Lung microvascular endothelial cell (primary cell): ENCODE results near the gene TUBAL3. TPM values are rescaled to one million over a fixed set of nuclear protein-coding genes. Genes with fewer than 3 reads are reported as not detected.
"Not testable (repeated sequence)": the region's sequence is repeated elsewhere in the genome, so short reads cannot be mapped to it uniquely, and the experiment has no call there.

Experiments used
- DNase-seq, 2 donors: peaks; one replicate each; pipeline versions ENCODE4 v3.0.0 to v3.0.0-alpha.2; 2010; ENCODE audit warnings: low read depth in 2 of 2
- total RNA-seq: library from RNA; depleted of rRNA; stranded (reverse); fragments of >200 nt; gene quantifications from 2 replicates; pipeline ENCODE4 v1.2.1, GENCODE V29; 2014

TUBAL3 gene
- total RNA-seq, 1 donor from 2014 or later, result not detected

DNA sequence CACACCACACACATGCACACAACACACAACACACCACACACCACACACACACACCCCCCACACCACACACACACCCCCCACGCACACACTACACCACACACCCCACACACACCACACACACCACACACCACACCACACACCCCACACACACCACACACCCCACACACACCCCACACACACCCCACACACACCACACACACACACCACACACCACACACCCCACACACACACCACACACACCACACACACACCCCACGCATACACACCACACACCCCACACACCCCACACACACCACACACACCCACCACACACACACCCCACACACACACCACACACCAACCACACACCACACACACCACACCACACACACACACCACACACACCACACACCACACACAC lies 23.4 kb downstream of the TUBAL3 start:
- DNase-seq, result no peak

DNA sequence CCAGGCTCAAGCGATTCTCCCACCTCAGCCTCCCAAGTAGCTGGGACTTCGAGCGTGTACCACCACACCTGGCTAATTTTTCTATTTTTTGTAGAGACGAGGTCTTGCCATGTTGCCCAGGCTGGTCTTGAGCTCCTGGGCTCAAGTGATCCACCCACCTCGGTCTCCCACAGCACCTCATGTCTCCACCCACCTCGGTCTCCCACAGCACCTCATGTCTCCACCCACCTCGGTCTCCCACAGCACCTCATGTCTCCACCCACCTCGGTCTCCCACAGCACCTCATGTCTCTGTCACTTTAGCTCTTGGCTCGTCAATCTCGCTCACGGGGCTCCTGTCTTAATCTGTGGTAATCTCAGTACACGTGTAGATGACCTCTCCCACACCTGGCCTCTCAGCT lies 24.2 kb downstream of the TUBAL3 start:
- not testable (repeated sequence) for DNase-seq

DNA sequence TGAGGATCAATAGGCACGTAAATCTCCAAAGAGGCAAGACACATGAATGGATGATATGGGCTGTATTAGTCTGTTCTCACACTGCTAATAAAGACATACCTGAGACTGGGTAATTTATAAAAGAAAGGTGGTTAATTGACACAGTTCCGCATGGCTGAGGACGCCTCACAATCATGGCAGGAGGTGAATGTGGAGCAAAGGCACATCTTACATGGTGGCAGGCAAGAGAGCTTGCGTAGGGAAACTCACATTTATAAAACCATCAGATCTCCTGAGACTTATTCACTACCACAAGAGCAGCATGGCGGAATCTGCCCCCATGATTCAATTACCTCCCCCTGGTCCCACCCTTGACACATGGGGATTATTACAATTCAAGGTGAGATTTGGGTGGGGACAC lies 25.4 kb downstream of the TUBAL3 start:
- not testable (repeated sequence) for DNase-seq

DNA sequence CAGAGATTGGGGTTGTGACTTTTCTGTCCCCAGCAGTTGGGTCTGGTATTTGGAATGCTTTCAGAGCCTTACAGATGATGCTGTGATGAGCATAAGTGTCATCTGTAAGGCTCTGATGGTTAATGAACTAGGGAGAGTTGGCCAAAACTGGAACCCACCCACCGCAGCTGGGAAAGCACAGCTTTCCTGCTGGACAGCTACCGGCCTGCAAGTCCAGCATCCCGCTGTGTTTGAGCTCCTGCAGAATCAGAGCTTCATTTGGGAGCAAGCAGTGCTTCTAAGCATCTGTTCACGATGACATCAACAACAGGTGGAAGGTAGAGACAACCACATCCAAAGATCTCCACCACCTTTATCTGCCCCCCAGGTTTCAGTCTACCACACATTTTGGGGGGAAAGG lies 28.2 kb downstream of the TUBAL3 start:
- DNase-seq, result no peak

DNA sequence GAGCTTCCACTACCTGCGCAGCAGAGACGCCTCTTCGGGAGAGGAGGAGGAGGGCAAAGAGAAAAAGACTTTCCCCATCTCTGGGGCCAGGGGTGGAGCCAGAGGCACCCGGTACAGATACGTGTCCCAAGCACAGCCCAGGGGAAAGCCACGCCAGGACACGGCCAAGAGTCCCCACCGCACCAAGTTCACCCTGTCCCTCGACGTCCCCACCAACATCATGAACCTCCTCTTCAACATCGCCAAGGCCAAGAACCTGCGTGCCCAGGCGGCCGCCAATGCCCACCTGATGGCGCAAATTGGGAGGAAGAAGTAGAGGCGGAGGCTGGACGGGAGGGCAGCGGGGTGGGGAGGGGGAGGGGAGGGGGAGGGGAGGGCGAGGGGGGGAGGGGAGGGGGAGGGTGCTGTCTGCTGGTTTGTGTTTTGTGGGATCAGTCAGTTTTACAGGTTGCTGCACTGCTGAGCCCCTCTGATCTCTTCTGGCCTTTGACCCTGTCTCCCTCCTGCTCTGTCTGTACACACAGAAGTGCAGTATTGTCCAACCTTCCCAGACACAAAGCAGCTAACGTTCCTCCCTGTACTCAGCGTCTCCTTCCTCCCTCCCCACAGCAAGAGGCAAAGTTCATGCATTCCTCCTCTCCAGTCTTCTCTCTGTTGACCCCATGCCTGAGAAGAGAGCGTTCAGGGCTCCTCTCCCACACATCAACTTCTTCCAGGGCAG lies 30.6 kb downstream of the TUBAL3 start:
- DNase-seq, result no peak

DNA sequence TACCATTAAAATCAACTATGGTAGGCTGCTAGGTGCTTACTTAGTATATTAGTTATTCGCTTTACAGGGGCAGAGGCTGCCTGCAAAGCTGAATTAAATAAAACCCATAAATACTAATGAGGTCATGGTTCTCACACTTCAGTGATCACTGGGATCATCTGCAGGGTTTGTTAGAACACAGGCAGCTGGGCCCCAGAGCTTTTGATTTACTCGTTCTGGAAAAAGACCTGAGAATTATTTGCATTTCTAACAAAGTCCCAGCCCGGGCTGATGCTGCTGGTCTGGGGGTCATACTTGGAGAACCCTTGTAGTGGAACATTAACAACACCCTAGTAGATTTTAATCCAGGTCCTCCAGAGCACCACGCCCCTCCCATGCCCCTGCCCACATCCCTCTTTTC lies 31.3 kb downstream of the TUBAL3 start:
- DNase-seq, result no peak

DNA sequence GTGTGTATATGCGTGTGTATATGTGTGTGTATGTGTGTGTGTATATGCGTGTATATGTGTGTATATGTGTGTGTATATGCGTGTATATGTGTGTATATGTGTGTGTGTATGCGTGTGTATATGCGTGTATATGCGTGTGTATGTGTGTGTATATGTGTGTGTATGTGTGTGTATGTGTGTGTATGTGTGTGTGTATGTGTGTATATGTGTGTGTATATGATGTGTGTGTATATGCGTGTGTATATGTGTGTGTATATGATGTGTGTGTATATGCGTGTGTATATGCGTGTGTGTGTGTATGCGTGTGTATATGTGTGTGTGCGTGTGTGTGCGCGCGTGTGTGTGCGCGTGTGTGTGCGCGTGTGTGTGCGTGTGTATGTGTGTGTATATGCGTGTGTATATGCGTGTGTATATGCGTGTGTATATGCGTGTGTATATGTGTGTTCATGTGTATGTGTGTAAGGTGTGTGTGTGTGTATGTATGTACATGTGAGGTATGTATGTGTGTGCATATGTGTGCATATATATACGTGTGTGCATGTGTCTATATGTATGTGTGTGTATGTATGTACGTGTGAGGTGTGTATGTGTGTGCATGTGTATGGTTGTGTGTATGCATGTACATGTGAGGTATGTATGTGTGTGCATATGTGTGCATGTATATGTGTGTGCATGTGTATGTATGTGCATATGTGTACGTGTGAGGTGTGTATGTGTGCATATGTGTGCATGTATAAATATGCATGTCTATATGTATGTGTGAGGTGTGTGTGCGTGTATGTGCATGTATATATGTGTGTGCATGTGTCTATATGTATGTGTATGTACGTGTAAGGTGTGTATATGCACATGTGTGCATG lies 33.9 kb downstream of the TUBAL3 start:
- no peak for DNase-seq

DNA sequence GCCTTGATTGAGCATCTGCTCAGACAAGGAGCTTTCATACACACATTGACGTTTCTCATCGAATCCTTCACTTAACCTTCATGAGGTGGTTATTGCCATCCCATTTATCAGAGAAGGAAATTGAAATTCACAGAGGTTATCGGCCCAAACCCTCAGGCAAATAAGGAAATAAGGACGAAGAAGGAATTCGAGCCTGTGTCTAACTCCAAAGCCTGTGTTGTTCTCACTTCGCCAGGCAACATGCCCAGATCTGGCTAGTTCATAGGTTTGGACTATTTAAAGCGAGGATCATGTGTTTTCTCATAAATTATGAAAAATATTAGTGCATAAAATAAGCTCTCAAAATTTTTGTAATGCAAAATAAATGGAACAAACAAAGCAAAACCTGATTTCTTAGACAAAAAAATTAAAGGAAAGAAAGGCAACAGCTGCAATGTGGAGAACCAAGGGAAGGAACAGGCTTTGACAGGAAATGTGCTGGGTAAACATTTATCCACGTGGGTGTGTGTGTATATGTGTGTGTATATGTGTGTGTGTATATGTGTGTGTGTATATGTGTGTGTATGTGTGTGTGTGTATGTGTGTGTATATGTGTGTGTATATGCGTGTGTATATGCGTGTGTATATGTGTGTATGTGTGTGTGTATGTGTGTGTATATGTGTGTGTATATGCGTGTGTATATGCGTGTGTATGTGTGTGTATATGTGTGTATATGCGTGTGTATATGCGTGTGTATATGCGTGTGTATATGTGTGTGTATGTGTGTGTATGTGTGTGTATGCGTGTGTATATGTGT lies 35.1 kb downstream of the TUBAL3 start:
- no peak for DNase-seq

DNA sequence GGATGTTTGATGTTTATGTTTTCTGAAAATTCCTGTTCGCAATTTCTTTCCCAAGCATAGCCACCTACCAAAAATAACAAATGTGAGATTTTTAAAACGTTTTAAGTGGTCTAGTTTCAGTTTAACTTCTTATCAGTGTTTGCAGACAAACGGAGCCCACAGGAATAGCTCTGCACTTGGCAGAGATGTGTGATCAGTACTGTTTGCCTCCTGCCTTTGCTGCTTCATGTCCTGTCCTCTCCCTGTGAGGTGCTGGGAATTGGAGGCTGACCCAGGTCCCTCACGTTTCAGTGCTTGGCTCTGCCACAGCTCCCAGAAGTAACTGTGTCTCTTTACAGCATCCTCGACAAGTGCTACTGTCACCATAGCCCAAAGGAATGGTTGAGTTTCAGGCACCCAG lies 38.7 kb downstream of the TUBAL3 start:
- no peak for DNase-seq

DNA sequence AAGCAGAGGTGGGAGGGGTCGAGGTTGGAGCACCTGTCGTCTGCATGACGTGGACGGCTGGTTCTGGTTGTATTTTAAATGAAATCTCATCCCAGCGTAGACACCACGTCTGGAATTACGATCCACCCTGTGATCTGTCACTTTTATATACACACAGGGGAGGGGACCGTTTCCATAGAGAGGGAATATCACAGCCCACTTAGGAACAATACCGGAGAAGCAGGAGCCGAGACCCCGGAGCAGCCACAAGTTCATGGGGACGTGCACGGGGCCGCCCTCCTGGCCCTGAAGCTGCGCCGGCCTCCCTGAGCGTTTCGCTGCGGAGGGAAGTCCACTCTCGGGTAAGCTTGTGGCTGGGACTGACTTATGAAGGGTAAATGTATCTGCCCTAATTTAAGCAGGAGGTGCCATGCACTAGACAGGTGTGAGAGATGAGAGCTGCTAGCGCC lies 39.7 kb downstream of the TUBAL3 start, which contains the start of gene UCN3:
UCN3 (plus strand) TSS at position 77 of the 449 bp plus-strand sequence. CDS start 8,755 bp downstream, outside the sequence.
- DNase-seq, result no peak

DNA sequence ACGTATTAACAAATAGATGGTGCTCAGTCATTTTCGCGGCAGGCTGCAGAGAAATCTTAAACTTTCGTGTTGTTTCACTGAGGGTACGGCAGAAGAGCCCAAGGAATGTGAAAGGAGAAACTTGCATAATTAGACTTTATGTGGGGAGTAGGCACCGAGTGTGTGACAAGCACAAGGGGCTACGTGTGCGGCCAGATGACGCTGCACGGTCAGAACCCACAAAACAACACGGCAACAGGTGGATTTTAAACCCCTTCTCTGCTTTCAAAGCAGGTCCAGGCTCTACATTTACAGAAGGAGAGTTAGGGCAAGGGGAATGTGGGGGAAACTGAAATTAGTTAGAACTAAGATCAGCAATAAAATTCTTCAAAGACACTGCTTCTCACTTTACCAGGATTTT lies 40.3 kb downstream of the TUBAL3 start:
- no peak for DNase-seq

DNA sequence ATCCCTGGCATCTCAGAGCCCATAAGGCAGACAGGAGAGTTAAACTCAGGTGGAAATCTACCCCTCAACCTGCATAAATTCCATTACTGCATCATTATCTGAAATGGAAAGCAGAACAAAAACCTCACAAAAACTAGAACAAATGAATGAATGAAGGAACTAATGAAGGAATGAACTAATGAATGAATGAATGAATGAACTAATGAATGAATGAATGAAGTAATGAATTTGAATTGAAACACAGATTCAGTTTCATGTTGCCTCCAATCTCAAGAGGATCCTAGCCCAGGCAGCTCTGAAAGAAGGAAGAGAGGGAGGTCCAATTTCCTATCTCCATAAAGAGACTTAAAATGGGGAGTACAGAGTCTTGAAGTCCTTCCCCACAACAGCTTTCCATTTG lies 41.8 kb downstream of the TUBAL3 start:
- no peak for DNase-seq

DNA sequence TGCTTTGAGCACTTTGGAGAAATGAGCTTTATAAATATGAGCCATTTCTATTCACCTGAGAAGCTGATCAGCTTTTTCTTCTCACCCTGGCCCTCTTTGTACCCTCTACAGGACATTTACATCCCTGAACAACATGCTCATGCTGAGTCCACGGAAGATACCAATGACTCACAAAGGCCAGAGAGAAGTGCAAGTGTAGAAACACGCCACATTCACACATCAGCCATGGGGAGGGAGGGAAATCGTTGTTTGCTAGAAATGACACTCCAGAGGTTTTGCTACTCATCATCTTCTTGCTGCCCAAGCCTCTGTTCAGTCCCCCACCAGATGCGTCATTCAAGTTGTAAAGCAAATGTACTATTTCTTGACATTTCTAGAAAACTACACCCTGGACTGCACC lies 42.7 kb downstream of the TUBAL3 start:
- DNase-seq, result no peak

DNA sequence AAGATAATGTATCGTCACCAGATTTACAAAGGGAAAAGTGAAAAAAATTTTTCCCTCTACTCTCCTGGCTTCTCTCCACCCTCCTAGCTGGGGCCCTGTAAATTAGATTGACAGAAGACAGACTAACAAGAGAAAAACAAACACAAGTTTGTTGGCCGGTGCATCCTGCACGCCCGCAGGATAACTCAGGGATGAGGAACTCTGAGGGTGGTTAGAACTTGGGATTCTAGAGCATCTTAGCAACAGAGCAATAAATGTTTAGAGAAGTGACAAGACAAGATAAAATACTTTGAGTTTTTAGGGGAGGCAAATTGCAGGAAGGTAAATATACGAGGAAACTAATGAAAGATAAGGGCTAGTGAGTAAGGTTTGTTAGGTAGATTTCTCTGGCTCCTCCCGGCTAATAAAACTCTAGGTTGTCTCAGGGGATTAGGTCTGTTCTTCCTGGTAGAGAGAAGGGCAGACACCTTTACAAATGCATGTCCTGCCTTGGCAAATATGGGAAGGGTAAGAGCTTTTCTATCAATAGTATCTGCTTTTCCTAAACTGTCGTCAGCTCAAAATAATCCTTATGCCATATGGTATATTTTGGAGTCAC lies 44.2 kb downstream of the TUBAL3 start:
- DNase-seq, result no peak

DNA sequence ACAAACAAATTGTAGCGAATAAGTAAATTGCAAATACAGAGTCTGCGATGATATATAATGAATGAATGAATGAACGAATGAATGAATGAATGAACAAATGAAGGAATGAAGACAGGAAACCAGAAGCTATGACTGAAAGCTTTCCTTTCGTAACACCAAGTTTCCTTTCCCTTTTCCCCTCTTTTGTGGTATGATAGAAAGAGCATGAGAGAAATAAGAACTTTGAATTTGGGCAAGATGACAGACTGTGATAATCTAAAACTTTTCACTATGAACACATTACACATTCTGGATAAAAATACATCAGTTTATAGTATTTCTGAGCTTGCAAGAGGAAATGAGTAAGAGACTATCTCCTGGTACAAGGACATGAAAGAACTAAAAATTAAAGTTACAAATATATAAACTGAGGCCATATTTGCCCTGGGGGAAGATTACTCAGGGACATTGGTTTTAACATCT lies 48.3 kb downstream of the TUBAL3 start:
- DNase-seq, result no peak

DNA sequence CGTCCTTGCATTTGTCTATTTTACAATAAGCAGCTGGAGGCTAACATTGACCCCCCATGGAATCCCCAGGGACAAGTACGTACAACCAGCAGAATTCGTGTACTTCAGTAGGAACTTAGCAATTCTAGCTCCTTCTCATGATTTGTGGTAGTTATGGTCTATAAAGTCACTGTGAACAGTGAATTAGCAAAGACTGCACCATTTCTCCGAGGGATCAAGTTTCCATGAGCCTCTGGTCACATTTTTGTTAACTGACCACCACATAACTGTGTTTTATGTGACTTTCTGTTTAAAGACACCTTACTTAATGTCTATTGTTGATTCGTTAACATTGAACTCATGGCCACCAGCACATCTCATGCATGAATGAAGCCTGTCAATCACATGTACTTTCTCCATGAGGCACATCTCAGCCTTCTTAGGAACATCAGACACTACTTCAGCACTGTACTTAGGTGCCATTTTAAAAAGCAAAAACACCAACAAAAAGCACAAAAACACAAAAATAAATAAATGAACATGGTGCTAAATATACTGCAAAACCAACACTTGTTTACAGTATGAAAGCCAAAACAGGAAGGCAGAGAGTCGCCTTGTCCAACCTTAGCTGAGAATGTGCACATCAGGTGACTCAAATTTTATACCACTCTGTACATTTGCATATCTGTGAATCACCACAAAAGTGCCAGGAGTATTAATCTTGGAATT lies 48.9 kb downstream of the TUBAL3 start:
- DNase-seq, result no peak

DNA sequence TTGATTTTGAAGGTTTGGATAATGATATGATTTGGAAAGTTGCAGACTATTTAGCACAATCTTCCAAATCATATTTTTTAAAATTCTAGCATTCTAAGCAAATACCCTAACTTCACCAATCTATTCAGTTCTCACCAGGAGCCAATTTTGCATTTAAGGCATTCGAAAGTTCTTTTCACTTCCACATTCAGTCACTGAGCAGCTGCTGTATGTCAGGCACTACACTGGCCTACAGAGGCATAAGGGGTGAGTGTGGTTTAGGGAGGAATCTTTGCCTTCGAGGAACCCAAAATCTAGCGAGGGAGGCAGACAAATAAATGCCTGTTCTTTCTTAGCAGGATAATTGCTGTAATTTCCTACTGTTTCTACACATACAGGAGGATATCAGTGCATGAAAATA lies 50.6 kb downstream of the TUBAL3 start:
- DNase-seq, result no peak

DNA sequence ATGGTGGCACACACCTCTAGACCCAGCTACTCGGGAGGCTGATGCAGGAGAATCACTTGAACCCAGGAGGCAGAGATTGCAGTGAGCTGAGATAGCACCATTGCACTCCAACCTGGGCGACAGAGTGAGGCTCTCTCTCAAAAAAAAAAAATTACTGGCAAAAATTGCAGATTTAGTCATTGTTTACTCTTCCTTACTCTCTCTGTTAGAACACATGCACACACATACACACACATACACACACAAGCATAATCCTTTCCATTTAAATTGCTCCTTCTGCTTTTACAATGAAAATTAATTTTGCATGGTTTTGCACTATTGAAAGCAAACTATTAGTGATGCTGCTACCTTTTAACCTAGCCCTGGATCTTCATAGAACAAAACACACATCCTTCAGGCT lies 55.3 kb downstream of the TUBAL3 start:
- no peak for DNase-seq

DNA sequence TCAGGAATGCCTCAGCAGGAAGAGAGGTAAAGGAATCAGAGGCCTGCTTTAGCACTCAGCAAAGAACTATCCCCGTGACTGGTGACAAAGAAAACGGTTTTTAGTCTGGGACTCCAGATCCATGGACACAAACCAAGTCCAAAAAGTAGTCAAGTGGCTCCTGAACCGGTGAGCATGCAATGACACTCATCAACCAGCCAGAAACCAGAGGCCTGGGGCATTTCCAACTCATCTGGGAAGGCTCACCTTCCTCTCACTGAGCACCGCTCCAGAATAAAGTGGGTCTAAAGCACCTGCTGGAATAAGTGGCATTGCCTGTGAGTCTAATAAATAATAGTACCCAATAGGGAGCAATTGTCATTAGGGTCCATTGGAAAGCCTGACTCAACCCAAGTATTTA lies 57.7 kb downstream of the TUBAL3 start:
- no peak for DNase-seq

DNA sequence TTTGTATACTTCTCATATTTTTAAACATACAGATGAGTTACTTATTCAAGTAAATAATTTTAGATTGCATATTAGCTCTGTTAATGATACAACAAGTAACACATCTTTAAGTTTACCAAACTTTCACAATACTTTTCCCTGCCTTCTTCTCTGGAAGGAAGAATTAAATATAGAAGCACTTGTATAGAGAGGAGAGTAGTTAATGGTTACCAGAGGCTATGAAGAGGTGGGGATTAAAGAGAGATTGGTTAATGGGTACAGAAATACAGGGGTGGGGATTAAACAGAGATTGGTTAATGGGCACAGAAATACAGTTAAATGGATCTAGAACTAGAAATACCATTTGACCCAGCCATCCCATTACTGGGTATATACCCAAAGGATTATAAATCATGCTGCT lies 59.9 kb downstream of the TUBAL3 start:
- DNase-seq, result no peak

DNA sequence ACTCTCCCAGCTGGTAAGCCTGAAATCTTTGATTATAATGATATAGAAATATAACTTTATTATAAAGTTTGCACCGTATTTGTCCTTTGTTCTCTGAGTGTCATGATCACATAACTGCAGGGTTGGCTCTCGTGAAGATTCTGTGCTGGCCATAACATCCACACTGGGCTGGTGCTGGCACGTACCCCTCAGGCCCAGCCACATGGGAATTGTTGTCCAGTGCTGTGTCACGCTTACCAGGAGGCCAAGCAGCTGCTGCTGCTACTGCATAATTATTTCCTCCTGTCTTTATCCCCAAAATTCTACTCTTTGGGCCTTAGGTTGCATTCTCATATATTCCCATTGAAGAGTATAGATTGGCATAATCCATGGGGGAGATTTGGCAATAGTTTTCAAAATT lies 60.6 kb downstream of the TUBAL3 start:
- DNase-seq, result no peak
